ENCODE measurements around the gene JPT2.

Gene JPT2, protein sequence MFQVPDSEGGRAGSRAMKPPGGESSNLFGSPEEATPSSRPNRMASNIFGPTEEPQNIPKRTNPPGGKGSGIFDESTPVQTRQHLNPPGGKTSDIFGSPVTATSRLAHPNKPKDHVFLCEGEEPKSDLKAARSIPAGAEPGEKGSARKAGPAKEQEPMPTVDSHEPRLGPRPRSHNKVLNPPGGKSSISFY

DNA sequence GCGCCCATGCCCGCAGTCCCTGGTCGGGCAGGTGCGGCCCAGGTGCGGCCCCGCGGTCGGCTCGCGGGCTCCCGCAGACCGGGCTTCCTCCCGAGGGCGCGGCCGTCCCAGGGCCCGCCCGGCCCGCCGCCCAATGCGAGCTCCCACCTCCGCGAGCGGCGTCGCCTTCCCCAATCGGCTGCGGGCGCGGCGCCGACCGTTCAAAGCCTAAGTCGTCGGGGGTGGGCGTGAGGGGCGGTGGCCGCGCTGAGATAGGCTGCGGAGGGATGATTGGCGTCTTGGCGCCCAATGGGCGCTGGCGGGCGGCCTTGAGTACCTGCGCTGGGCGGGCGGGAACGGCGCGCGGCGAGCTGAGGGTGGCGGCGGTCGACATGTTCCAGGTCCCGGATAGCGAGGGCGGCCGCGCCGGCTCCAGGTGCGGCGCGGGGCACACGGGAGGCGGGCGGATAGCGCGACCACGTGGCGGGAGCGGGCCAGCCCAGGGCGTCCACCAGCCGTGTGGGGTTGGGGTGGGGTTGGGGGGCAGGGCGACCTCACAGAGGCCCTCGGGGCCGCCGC, at the start of gene JPT2:
Gene JPT2 (plus strand): TSS at position 338 of the 558 bp plus-strand sequence. CDS start 34 bp downstream, at position 372.
- peak; percentile 92 to 96 for DNase-seq (ENCODE audit: low read depth in 2 of 2)

DNA sequence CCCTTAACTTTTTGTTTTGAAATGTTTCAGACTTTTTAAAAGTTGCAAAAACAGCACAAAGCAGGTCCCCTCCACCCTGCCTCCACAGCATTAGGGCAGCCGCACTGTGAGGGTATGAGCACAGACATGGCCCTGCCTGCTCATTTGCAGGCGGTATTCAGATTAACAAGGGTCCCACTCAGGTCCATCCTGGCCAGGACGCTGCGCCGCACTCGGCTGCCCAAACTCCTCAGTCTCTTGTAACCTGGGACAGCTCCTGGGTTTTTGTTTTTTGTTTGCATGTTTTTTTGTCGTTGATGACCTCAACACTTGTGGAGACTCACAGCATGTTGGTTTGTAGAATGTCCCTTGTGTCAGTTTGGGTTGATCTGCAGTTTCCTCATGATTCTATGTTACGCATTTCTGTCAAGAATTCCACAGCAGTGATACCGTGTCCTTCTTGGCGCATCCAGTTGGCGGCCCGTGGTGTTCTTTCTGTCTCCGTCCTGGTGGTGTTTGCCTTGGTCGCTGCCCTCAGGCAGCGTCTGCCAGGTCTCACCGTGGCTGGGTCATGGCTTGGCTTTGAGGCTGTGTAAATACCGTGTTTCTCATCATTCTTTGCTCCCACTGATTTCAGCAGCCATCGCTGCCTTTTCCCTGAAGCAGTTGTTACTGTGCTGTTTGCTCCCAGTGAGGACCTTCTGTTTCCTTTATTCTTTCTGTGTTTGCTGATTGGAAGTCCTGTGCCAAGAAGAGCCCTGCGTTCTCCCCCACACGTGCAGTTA, 47.4 kb upstream of the JPT2 start:
- no peak for DNase-seq (ENCODE audit: low read depth in 2 of 2)

DNA sequence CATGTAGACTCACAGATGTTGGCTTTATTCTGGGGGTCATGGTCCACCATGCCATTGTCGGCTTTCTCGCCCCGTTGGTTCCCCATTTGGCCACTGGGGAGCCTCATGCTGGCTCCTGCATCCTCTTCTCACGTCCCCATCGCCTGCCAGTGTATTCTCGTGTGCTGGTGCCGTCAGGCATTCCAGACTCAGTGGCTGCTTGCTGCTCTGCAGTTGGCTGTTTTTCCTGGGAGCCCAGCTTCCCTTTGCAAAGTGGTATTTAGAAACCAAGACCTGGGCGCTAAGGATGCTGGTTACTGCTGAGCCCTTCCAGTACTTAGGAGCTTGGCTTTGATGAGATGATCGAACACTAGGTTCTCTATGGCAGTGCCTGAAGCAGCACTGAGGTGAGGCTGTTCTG, 46.8 kb upstream of the JPT2 start:
- DNase-seq (ENCODE audit: low read depth in 2 of 2), result no peak

DNA sequence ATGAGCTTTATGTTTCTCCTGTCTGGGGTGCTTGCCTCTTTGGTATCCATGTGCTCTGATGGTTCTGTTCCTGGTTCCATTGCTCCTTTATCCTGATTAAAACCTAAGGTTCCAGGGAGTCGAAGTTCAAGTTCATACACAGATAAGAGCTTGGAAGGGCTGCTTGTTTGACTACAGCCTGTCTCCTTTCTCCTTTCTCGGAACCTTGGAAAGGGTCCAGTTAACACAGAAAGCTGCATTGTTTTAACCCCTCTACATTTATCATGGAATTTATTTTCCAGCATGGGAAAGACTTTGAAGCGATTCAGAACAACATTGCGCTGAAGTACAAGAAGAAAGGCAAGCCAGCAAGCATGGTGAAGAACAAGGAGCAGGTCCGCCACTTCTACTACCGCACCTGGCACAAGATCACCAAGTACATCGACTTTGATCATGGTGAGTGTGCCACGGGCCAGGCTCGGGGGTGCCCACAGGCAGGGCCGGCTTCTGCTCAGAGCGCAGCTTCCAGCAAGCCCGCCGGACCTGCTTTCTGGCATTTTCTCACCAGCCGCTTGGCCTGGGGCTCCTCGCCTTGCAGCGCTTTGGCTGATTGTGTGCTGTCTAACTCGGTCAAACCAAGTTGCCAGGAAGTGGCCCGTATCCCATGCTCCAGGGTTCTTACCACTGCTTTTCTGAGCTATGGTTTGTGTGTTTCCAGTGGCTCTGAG, 46.0 kb upstream of the JPT2 start:
- DNase-seq (ENCODE audit: low read depth in 2 of 2), result no peak

DNA sequence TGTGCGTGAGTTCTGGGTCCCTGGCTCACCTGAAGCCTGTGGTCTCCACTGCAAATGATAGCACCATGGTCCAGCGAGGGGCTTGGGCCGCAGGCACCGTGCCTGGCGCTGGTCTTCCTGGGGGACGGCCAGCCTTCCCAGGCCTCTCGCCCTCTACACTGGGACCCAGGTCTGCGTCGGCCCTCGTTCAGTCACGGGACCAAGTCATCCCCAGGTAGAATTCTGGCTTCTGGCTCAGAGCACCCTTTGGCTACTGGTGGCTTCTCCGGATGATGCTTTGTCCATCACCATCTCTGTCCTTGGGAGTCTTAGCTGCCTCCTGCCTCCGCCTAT, 45.5 kb upstream of the JPT2 start:
- DNase-seq (ENCODE audit: low read depth in 2 of 2), result no peak

DNA sequence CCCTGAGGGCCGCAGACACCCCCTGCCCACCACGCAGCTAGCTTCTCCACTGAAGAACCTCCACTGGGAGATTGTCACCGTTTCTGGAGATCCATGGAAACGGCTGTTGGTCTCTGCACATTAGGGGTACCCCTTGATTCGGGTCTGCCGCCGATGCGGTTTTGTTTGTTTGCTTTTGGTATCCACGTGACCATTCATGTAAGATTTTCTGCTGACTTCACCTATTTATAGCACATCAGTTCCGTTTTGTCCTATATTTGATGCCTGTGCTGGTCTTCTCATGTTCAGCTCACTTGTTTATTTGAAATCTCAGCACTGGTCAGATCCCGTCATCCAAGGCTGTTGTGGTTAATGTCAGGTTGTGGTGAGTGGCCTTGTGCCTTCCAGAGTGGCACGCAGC, 44.8 kb upstream of the JPT2 start:
- DNase-seq (ENCODE audit: low read depth in 2 of 2), result no peak

DNA sequence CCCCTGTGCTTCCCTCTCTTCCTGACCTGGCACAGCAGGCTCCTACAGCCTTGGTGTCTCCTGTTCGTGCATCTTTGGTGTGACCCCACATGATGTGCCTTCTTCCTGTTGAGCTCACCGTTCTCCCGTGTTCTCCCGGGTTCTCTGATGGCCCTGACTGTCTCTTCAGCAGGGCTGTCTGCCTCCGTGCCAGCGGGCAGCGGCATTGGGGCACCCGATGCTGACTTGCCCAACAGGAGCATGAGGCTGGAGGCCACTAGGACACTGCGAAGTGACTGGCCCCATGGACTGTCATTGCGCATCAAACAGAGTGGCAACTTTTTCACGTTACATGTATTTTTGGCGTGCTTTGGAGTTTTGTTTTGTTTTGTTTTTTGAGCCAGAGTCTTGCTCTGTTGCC, 43.5 kb upstream of the JPT2 start:
- no peak for DNase-seq (ENCODE audit: low read depth in 2 of 2)

DNA sequence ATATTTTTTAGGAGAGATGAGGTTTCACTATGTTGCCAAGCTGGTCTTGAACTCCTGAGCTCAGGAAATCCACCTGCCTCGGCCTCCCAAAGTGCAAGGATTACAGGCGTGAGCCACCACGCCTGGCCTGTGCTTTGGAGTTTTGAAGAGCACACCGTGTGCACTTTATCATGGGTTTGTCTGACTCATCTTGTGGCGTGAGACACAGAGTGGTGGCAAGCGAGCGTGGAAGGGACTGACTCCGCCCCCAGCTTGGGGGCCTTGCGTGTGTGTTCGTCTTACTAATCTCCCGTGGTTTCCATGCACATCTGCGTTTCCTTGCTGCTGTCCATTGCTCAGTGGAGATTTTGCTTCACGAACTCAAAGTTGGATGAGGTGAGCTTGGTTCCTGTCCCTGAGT, 43.0 kb upstream of the JPT2 start:
- no peak for DNase-seq (ENCODE audit: low read depth in 2 of 2)

DNA sequence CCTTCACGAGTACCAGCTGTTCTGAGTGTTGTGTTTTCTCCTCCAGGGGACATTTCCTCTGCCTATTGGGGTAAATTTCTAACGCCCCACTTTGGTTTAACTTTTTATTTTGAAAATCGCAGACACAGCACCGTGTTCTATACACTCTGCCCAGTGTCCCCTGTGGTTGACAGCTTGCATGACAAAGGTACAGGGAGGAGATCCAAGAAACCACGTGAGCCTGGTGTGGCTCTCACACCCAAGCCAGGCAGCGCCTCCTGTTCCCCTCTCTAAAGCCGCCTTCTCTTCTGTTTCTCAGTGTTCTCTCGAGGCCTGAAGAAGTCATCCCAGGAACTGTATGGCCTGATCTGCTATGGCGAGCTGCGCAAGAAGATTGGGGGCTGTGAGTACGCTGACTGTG, 40.6 kb upstream of the JPT2 start:
- no peak for DNase-seq (ENCODE audit: low read depth in 2 of 2)

DNA sequence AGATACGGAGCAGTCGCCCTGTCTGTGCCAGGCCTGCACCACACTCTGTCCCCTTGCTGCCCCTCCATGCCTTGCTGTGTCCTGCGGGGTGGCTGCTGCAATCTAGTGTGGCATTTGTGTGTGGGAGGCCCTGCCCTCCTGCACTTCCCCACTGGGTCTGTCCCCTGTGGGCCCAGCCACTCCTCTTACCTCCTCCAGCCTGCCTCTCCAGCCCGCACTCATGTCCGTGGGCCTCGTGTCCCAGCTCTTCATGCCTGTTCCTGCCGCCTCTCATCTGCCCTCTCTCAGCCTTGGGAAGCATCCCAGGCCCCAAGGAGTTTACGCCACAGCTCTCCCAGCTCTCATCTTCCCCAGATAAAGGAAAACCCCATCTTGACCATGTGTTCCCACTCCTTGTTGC, 39.3 kb upstream of the JPT2 start:
- no peak for DNase-seq (ENCODE audit: low read depth in 2 of 2)

DNA sequence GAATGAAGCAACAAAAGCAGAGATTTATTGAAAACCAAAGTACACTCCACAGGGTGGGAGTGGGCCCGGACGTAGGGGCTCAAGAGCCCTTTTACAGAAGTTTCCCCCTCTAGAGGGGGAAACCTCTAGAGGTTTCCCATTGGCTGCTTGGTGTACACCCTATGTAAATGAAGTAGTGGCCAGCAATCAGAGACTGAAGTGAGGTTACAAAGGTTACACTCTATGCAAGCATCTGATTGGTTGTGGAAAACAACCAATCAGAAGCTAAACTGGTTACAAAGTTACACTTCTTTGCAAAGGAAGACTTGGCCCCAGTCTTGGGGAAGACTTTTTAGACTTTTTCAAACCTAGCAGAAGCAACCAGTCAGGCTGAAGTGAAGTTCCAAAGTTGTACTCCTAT, 38.8 kb upstream of the JPT2 start:
- DNase-seq (ENCODE audit: low read depth in 2 of 2), result no peak

DNA sequence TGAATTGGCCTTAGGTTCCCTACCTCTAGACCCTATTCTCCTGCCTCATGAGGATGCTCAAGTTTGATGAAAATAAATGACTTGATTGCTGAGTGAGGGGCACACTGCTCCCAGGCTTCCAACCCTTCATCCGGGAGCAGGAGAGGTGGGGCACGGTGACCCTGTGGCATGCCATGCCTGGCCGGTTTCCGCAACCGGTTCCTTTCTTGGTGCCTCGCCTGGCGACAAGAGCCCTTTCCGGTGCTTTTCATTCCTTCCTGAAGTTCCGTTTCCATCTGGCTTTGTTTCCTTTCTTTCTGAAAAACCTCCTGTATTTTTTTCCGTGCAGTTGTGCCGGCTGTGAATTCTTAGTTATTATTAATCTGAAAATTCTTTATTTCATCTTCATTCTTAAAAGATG, 38.2 kb upstream of the JPT2 start:
- DNase-seq (ENCODE audit: low read depth in 2 of 2), result no peak

DNA sequence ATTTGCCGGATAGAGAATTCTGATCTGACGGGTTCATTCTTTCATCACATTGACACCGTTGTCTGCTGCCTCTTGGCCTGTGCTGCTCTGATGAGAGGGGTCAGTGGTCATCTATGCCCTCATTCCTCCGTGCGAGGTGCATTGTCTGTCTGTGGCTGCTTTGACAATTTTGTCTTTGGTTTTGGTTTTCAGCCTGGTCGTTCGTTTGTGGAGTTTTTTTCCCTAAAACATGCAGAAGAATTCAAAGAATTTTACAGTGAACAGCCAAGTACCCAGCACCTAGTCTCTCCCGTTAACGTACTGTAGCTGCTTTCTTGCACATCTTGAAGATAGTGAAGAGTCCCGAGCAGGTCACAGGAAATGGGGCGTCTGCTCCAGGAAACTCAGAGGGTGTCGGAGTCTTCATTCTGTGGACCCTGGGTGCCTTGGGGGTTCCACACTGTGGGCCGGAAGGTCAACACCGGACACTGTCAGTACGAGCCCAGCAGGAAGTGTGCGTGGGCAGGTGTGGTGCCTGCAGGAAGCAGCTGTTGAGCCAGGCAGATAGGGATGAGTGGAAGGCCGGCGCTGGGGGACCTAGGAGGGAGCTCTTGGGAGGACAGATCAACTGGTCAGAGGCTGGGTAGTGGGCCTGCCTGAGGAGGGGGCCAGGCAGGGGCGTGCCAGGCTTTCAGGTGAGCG, 37.7 kb upstream of the JPT2 start:
- no peak for DNase-seq (ENCODE audit: low read depth in 2 of 2)

DNA sequence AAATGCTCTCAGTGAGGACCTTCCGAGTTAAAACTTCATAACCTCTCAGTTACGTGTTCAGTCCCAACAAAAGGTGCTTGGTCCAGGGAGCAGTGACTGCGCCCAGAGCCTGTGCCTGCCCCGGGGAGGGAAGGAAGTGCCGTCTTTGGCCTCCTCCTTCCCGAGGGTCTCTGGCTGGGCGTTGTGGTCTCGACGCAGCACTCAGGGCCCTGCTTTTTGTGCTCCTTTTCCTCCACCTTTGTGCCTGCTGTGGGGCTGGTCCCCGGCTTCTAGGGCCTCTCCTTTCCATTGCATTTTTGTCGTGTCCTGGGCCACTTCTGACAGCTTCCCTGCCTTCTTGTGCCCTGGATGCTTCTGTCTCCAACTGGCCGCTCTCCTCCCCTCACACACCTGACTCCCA, 36.8 kb upstream of the JPT2 start:
- DNase-seq (ENCODE audit: low read depth in 2 of 2), result no peak

DNA sequence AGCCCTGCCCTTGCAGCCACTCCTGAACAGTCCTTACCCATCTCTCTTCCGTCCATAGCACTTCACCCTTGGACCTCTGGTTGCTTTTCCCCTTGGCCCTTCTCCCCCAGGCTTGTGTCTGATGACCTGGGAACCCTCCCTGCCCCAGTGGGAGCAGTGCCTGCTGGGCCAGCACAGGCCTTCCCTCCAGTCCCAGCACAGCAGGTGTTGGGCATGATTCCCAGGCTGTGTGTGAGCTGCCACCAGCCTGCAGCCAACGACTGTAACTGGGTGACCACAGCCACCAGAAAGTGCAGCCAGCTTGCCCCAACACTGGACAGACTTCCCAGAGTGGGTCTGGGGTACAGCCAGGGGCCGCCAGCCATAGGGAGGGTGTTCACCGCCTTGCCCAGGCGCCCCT, 35.9 kb upstream of the JPT2 start:
- DNase-seq (ENCODE audit: low read depth in 2 of 2), result no peak

DNA sequence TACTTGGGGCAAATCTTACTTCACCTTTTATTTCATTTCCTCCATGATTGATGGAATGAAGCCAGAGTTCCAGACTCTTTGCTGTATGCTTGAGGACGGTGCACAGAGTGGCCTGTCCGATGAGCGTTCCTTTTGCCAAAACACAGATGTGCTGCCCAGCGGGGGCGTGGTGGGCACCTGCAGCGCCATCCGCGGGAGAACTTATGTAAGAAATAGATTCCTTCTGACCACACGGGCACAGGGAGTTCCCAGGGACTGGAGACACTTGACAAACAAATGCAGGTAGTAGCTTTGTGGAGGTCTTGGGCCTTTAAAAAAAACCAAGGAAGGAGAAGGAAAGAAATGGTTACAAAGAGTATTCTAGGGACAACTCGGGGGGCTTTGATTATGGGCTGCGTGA, 35.3 kb upstream of the JPT2 start:
- no peak for DNase-seq (ENCODE audit: low read depth in 2 of 2)

DNA sequence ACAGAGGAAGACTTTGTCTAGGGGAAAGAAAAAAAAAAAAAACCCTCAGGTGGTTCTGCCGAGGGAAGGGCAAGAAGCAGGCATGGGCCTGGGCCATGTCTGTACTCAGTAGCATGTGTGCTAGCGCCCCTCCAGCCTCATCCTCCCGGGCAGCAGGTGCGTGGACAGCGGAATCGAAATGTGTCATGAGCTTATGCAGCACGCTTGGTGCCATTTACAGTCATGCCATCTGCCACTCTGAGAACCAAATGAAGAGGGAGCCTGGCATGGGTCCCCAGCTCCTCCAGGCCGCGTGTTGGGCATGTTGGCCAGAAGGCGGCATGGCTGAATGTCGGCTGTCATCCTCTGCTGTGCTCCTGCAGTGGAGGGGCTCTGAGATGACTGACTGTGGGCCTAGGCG, 34.6 kb upstream of the JPT2 start:
- no peak for DNase-seq (ENCODE audit: low read depth in 2 of 2)

DNA sequence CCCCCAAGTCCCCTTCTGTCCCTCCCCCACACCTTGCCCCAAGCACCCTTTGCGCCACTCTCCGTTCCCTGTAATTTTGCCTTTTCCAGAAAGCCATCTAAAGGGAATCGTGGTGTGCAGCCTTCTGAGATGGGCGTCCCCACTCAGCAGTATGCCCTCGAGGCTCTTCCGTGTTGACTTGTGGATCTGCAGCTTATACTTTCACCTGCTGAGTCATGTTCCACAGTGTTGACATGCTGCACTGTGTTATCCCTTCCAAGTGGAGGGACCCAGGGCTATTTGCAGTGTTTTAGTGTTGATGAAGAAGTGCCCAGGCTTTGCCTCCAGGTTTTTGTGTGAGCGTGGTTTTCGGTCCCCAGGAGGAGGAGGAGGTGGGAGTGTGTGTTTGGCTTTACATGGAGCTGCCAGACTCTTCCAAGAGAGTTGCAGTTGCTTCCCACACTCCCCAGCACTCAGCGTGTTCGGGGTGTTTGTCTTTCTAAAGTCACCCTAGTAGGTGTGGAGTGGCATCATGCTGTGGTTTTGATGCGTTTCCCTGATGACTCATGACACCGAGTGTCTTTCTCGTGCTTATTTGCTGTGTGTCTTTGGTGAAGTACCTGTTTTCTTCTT, 32.1 kb upstream of the JPT2 start:
- peak in 1 of 2 donors; percentile 28 for DNase-seq (ENCODE audit: low read depth in 2 of 2)

DNA sequence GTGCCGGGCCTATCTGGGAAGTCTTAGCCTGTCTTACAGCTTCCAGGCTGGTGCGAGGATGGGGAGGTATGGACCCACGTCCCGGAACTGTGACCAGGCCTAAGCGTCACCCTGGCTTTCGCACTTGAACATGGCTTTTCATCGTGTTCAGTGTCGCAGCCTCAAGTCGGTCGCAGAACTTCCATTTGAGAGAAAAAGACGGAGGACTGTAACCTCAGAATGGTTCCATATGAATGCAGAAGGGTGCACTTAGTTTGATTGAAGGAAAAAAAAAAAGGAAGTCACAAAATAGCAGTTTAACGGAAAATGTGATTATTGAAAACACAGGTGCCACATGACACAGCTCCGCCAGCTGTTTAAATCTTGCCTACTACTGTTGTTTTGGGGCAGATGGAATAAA, 30.2 kb upstream of the JPT2 start:
- DNase-seq (ENCODE audit: low read depth in 2 of 2), result no peak

DNA sequence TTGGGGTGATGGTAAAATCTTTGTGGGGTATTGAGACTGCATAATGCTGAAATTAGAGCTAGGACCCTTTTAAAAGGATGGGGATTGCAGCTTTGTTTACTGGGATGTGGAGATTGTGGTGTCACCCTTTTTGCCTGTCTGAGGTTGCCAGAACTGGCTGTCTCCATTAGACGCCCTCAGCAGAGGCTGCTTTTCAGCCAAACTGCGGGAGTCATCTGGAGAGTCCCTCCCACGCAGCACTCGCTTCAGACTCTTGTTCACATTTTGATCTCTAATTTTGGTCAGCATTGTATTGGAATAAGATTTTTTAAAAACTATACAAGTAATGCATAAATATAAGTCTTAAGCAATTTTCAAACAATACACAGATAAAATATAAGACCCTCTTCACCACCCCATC, 27.9 kb upstream of the JPT2 start:
- DNase-seq (ENCODE audit: low read depth in 2 of 2), result no peak

DNA sequence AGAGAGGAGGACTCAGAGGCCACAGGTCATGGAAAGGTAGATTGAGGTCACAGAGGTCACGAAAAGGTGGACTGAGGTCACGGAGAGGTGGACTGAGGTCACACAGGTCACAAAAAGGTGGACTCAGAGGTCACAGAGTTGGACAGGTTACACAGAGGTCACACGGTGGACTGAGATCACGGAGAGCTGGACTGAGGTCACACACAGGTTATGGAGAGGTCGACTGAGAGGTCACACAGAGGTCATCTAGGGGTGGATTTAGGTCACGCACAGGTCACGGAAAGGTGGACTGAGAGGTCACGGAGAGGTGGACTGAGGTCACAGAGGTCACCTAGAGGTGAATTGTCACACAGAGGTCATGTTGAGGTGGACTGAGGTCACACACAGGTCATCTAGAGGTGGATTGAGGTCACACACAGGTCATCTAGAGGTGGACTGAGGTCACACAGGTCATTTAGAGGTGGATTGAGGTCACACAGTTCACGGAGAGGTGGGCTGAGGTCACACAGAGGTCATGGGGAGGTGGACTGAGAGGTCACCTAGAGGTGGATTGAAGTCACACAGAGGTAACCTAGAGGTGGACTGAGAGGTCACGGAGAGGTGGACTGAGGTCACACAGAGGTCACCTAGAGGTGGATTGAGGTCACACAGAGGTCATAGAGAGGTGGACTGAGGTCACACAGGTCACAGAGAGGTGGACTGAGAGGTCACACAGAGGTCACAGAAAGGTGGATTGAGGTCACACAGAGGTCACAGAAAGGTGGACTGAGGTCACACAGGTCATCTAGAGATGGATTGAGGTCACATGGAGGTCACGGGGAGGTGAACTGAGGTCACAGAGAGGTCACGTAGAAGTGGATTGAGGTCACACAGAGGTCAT, 26.7 kb upstream of the JPT2 start:
- DNase-seq (ENCODE audit: low read depth in 2 of 2), result no peak

Measured in stimulated activated CD4-positive, alpha-beta T cell treated with anti-CD3 and anti-CD28 coated beads, Interleukin-1b, Interleukin-23, amount 100 ng/mL, for 4 hours (primary cell).